ENCODE data around the gene ZRANB2.

ZRANB2 gene

DNA sequence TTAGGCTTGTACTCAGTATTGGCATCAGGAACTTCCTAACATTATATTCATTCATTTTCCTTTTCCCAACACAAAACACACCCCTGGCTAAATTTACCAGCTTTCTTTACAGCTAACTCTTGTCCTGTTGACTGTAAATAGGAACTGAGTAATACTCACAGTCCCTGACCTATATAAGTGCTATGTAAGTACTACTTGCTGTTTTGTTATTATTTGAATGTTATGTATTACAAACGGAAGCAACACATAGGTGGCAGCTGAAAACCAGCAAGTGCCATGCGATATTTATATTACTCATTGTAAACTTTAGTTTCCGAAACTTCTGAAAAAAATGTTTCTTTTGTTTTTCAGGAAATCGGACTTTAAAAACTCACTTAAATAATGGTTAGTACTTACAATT, 54.7 kb downstream of the ZRANB2 start:
- DNase-seq = no peak

GRCh38 chr1:71023515-71023914, 57.3 kb downstream of the ZRANB2 start:
- no peak for DNase-seq

DNA sequence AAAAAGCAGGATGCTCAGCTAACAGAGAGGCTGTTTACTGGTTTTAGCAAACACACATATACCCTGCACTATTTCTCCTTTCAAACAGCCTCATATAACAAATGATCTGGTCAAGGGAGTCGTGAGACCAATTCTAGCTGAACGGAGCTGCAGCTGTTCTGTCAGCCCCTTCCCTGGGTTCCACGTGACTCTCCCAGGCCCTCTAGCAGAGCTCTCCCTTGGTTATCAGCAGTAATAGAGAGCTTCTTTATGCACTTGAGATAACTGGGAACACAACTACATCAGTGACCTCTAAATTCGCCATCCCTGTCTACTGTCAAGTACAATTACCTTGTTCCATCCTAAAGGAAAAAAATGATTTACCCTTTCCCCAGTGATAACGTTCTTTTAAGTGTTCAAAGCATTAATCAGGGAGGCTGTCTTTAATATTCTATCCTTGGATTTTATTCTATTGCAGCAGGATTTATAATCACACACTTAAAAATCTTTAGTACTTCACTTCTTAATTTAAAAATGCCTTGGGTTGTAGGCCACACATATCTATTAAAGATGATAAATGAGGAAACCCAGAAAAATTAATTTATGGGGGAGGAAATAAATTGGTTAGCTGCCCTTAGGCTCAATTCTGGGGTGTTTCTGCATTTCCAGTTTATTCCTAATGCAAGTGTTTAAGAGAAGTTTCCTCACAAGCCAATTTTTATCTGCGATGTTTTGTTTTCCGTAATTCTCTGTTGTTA, 61.4 kb downstream of the ZRANB2 start:
- DNase-seq = no peak

- DNase-seq = no peak
Observed at GRCh38 chr1:71018791-71019190, 62.0 kb downstream of the ZRANB2 start.

GRCh38 chr1:71015745-71016144, 65.1 kb downstream of the ZRANB2 start:
- DNase-seq = no peak

GRCh38 chr1:71014178-71014579, 66.7 kb downstream of the ZRANB2 start:
- DNase-seq = no peak
